GM13977 (cell line): ENCODE measurements around the gene ZNF621.
A peak's percentile ranks its signal among the peaks of the same experiment; 100 is the strongest.

Experiments
- DNase-seq: peaks from one replicate; pipeline ENCODE4 v3.0.0; 2012; ENCODE audit warnings: low spot score
- CTCF ChIP-seq: IDR thresholded peaks from 2 replicates; pipeline ENCODE4 v1.5.1; 2012; ENCODE audit warnings: mild to moderate bottlenecking, control low read depth; ENCODE audit not compliant: insufficient read depth; ENCODE audit errors: extremely low read depth, missing control alignments
- in situ Hi-C: fragments of 300-500 bp; cut with MboI; formaldehyde crosslinking; loops from one replicate; pipeline ENCODE4 v1.12.0; 2022; ENCODE audit warnings: low sequenced_read_pairs, low pct_unique_long_range_greater_than_20kb, mixed read lengths, inconsistent platforms; ENCODE audit not compliant: unreplicated experiment

ZNF621 gene

GRCh38 chr3:40524568-40525285 lies at the start of gene ZNF621:
ZNF621 (plus strand) TSS chr3:40524960; CDS start chr3:40525841, 881 bp downstream.
- in situ Hi-C loops = no loop called here
- no peak for TF ChIP-seq CTCF
- DNase-seq = peak; percentile 92

- in situ Hi-C loops = no loop called here
- DNase-seq = peak; percentile 71
- TF ChIP-seq CTCF = no peak
Observed at GRCh38 chr3:40476478-40477470, 48.0 kb upstream of the ZNF621 start, which contains the start of gene ZNF619. ZNF619 (plus strand) TSS chr3:40477122; CDS start chr3:40477980, 858 bp downstream.

- in situ Hi-C loops = no loop called here
- DNase-seq = no peak
- TF ChIP-seq CTCF = no peak
Observed at GRCh38 chr3:40477666-40478065, 47.1 kb upstream of the ZNF621 start.

- TF ChIP-seq CTCF = no peak
- DNase-seq = no peak
- in situ Hi-C loops = no loop called here
Observed at GRCh38 chr3:40487172-40487571, 37.6 kb upstream of the ZNF621 start.

GRCh38 chr3:40490916-40491315 lies 33.8 kb upstream of the ZNF621 start:
- no peak for DNase-seq
- TF ChIP-seq CTCF = no peak
- in situ Hi-C loops = no loop called here

GRCh38 chr3:40494698-40495097 lies 30.1 kb upstream of the ZNF621 start:
- no peak for DNase-seq
- TF ChIP-seq CTCF = no peak
- in situ Hi-C loops = no loop called here
